GM20000 (cell line): ENCODE results near the gene ZNF341.

Experiments used
- DNase-seq: peaks from one replicate; pipeline ENCODE4 v3.0.0; 2012; ENCODE audit warnings: low spot score
- CTCF ChIP-seq: IDR thresholded peaks from 2 replicates; pipeline ENCODE4 v1.5.1; 2012; ENCODE audit warnings: mild to moderate bottlenecking, control low read depth; ENCODE audit errors: extremely low read depth, missing control alignments

ZNF341 gene

GRCh38 chr20:33765592-33765991 is 33.8 kb downstream of the ZNF341 start:
- DNase-seq = no peak
- TF ChIP-seq CTCF = no peak

- DNase-seq = no peak
- no peak for TF ChIP-seq CTCF
Observed at GRCh38 chr20:33766686-33767085, 34.9 kb downstream of the ZNF341 start.

- no peak for DNase-seq
- no peak for TF ChIP-seq CTCF
Observed at GRCh38 chr20:33767777-33768138, 36.0 kb downstream of the ZNF341 start.

GRCh38 chr20:33769043-33769442 is 37.2 kb downstream of the ZNF341 start:
- no peak for TF ChIP-seq CTCF
- DNase-seq = no peak

- DNase-seq = no peak
- TF ChIP-seq CTCF = peak; percentile 36
Observed at GRCh38 chr20:33770005-33770404, 38.2 kb downstream of the ZNF341 start.

GRCh38 chr20:33771938-33772337 is 40.1 kb downstream of the ZNF341 start:
- no peak for DNase-seq
- no peak for TF ChIP-seq CTCF

GRCh38 chr20:33772439-33772838 is 40.6 kb downstream of the ZNF341 start:
- TF ChIP-seq CTCF = no peak
- DNase-seq = no peak
